ENCODE measurements around the gene ATP5F1E. TPM values are rescaled to one million over a fixed set of nuclear protein-coding genes. Genes with fewer than 3 reads are reported as not detected.

The ATP5F1E gene
- total and polyA plus RNA-seq, 2 of the 4 experiments (the other 2 are of a cell fraction): 3.8 to 34.5 TPM

GRCh38 chr20:59042796-59043631 is 10.9 kb upstream of the ATP5F1E start:
- H3K27ac ChIP-seq (ENCODE audit: insufficient read depth, low read length): peak overlapping the region; percentile 90
- DNase-seq (peak; percentile 85), ATAC-seq (ENCODE audit: low read depth) (peak; percentile 99)
- in situ Hi-C loops (cut with MboI; ENCODE audit: low sequenced_read_pairs): loop anchor here (25.0 kb wide), 3 partner anchors 806 to 1656 kb away; partner anchors contain the start of genes ANKRD60 and RBM38
- H3K4me1 ChIP-seq (ENCODE audit: control insufficient read depth, insufficient read depth, low read length): peaks cover 8% of the 10 kb centered on the region
- H3K4me2 ChIP-seq (ENCODE audit: low read depth, low read length): peak overlapping the region; percentile 99
- H3K4me3 ChIP-seq (ENCODE audit: insufficient read depth, low read depth, low read length): peak overlapping the region; percentile 91
- intact Hi-C loops (cut with micrococcal nuclease): loop anchor here (10.0 kb wide), 1 partner anchor 808 kb away; no protein-coding TSS in a partner anchor
- H3K56ac ChIP-seq (ENCODE audit: extremely low read depth, insufficient read depth, low read length): no peak overlapping the region; the same call in 1 of the 2 replicates
- no peak overlapping the region; the same call in 2 of the 3 replicates for H2BK15ac ChIP-seq (ENCODE audit: low read depth, low read length)
- peak overlapping the region; percentile 97 for H3K18ac ChIP-seq (ENCODE audit: low read depth, low read length)
- ChIA-PET CTCF (interaction anchor here (1.7 kb wide), 1 partner anchor 11 kb away, joined by 5 read pairs; the partner anchor contains the start of gene ATP5F1E), POLR2A (ENCODE audit: unreplicated experiment) (interaction anchor here (0.6 kb wide), 1 partner anchor 11 kb away, joined by 5 read pairs; the partner anchor contains the start of gene ATP5F1E)
- no TSS peak for BruUV-seq (replicated peaks)
- 0 out of 2 replicates have a peak, but pooled peaks cover 10% of the 10 kb centered on the region for H3K9me1 ChIP-seq (ENCODE audit: insufficient read depth, low read length)
- peak overlapping the region; percentile 63; the same call in 1 of the 2 replicates for H2AK5ac ChIP-seq (ENCODE audit: low read depth, low read length)
- peaks cover 19 to 35% of the 10 kb centered on the region in 2 experiments for H3K79me1 ChIP-seq (ENCODE audit: low read depth in 1 of 2, low read length in 2 of 2)
- dilution Hi-C loops (cut with HindIII; ENCODE audit: low sequenced_read_pairs, unreplicated experiment): no loop called here
- H3K9me3 ChIP-seq (ENCODE audit: control insufficient read depth, insufficient read depth, low read length): no peaks in the 10 kb centered on the region
- 0 out of 2 replicates have a peak, but pooled peaks cover 5% of the 10 kb centered on the region for H4K20me1 ChIP-seq (ENCODE audit: insufficient read depth, low read length)
- no peak overlapping the region for H3K23ac ChIP-seq (ENCODE audit: low read depth, low read length)
- H2BK20ac ChIP-seq (ENCODE audit: low read depth, low read length): no peak overlapping the region; the same call in 1 of the 2 replicates
- H2BK120ac ChIP-seq (ENCODE audit: low read depth, low read length): peak overlapping the region; percentile 57; the same call in 1 of the 2 replicates
- H4K5ac ChIP-seq (ENCODE audit: low read depth, low read length): peak overlapping the region; percentile 99
- peak overlapping the region; percentile 99 for H2AFZ ChIP-seq (replicated peaks; ENCODE audit: low read length, poor library complexity)
- H3K27me3 ChIP-seq (ENCODE audit: control insufficient read depth, insufficient read depth, low read length): no peaks in the 10 kb centered on the region
- H2AK9ac ChIP-seq (replicated peaks; ENCODE audit: low read depth, low read length, poor library complexity): peak overlapping the region; percentile 51
- peak overlapping the region; percentile 76 for H2BK5ac ChIP-seq (ENCODE audit: low read depth, low read length, poor library complexity, severe bottlenecking)
- H3K14ac ChIP-seq (replicated peaks; ENCODE audit: low read depth, low read length): peak overlapping the region; percentile 47; the same call in 1 of the 2 replicates
- H4K91ac ChIP-seq (ENCODE audit: insufficient read depth, low read depth, low read length): peak overlapping the region; percentile 77
- peak overlapping the region; percentile 89 for H3K9ac ChIP-seq (ENCODE audit: low read depth, low read length)
- peak overlapping the region; percentile 86 for H3K4ac ChIP-seq (ENCODE audit: low read depth, low read length)
- 0 out of 2 replicates have a peak, but pooled peaks have one; percentile 7 for TF ChIP-seq CTCF (conservative IDR thresholded peaks at IDR 0.05; ENCODE audit: low read depth, low read length)
- TF ChIP-seq MAZ (IDR thresholded peaks at IDR 0.05; ENCODE audit: borderline replicate concordance, low read depth, low read length): peak; percentile 52; the same call in 1 of the 2 replicates
- no peak for TF ChIP-seq ELK1 (IDR thresholded peaks at IDR 0.05; ENCODE audit: borderline replicate concordance, low read depth, low read length)
- peaks cover 2% of the 10 kb centered on the region; the same call in 1 of the 2 replicates for H3K36me3 ChIP-seq (ENCODE audit: control insufficient read depth, insufficient read depth, low read length)
- H4K8ac ChIP-seq (ENCODE audit: low read depth in 2 of 2, low read length in 2 of 2): peak overlapping the region; percentile 80 to 99
- WGBS, 2 experiments (ENCODE audit: extremely low coverage in 2 of 2, insufficient read length in 1 of 2): 0% methylated on average over 11 of the region's 66 CpGs; no CpG with 5 or more reads in 1 of the 2 experiments
